GM19035 (cell line): Measurements from ENCODE around the gene FBXL14.
A peak's percentile ranks its signal among the peaks of the same experiment; 100 is the strongest.
"Not testable (repeated sequence)": the region's sequence is repeated elsewhere in the genome, so short reads cannot be mapped to it uniquely, and the experiment has no call there.

ENCODE experiments used
- ATAC-seq: cut with Tn5 transposase; IDR thresholded peaks from one replicate; pipeline ENCODE4 v1.9.1; 2021; ENCODE audit not compliant: unreplicated experiment

Gene FBXL14

GRCh38 chr12:1620092-1620491 is 25.7 kb upstream of the FBXL14 start:
- no peak for ATAC-seq

- no peak for ATAC-seq
Measured at GRCh38 chr12:1619587-1619986, 25.2 kb upstream of the FBXL14 start.

- no peak for ATAC-seq
Measured at GRCh38 chr12:1619159-1619558, 24.8 kb upstream of the FBXL14 start.

- ATAC-seq: no peak
Measured at GRCh38 chr12:1618489-1618888, 24.1 kb upstream of the FBXL14 start.

- ATAC-seq: no peak
Measured at GRCh38 chr12:1616233-1617066, 22.1 kb upstream of the FBXL14 start.

GRCh38 chr12:1614360-1614759 is 20.0 kb upstream of the FBXL14 start:
- no peak for ATAC-seq

GRCh38 chr12:1613860-1614259 is 19.5 kb upstream of the FBXL14 start:
- ATAC-seq: no peak

GRCh38 chr12:1611803-1612572 is 17.6 kb upstream of the FBXL14 start:
- ATAC-seq: no peak

GRCh38 chr12:1610072-1610643 is 15.8 kb upstream of the FBXL14 start:
- no peak for ATAC-seq

GRCh38 chr12:1608713-1609119 is 14.3 kb upstream of the FBXL14 start:
- ATAC-seq: no peak

GRCh38 chr12:1607940-1608712 is 13.7 kb upstream of the FBXL14 start:
- no peak for ATAC-seq

- peak; percentile 73 for ATAC-seq
Measured at GRCh38 chr12:1606021-1606622, 11.7 kb upstream of the FBXL14 start.

GRCh38 chr12:1605129-1606020 is 11.0 kb upstream of the FBXL14 start:
- ATAC-seq: no peak

GRCh38 chr12:1604464-1604863 is 10.1 kb upstream of the FBXL14 start:
- no peak for ATAC-seq

- no peak for ATAC-seq
Measured at GRCh38 chr12:1603269-1603993, 9.1 kb upstream of the FBXL14 start.

GRCh38 chr12:1602706-1603105 is 8.3 kb upstream of the FBXL14 start:
- not testable (repeated sequence) for ATAC-seq

- ATAC-seq: no peak
Measured at GRCh38 chr12:1598757-1599156, 4.4 kb upstream of the FBXL14 start.

- no peak for ATAC-seq
Measured at GRCh38 chr12:1595690-1596347, 1.4 kb upstream of the FBXL14 start.
